Measurements from ENCODE around the gene COL26A1. TPM values are rescaled to one million over a fixed set of nuclear protein-coding genes. Genes with fewer than 3 reads are reported as not detected.
"Not testable (repeated sequence)": the region's sequence is repeated elsewhere in the genome, so short reads cannot be mapped to it uniquely, and the experiment has no call there.

COL26A1 gene
- total RNA-seq, 2 experiments from 2014 or later: not detected

DNA sequence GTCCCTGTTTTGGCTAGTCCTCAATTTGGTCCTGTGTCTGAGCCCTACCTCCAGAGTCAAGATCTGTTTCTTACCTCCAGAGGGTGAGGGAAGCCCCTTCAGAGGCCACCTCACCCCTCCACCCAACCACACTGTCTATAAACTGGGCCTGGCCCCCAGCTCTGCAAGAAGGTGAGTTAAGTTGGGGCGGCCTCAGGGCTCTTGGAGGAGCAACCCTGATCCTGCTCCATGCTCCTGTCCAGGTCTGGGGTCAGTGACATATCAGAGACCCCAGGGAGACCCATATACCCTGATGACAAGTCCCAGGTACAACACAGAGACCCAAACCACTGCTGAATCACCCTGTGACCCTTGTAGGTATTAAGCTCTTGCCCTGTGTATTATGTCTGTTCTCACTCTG lies 196.9 kb downstream of the COL26A1 start:
- no peak for DNase-seq (ENCODE audit: low spot score)
- Histone ChIP-seq H3K9me2 (ENCODE audit: insufficient read depth, low read length) (no peaks in the 10 kb centered on the region), H3K9me3 (ENCODE audit: low read length) (no peaks in the 10 kb centered on the region), H3K27ac (ENCODE audit: low read depth, low read length, poor library complexity, severe bottlenecking) (no peak overlapping the region), H4K20me1 (ENCODE audit: insufficient read depth, low read length) (no peaks in the 10 kb centered on the region), H3K36me3 (ENCODE audit: insufficient read depth, low read length) (no peaks in the 10 kb centered on the region), H3K79me2 (ENCODE audit: insufficient read depth, low read depth, low read length) (no peaks in the 10 kb centered on the region), H3K4me2 (ENCODE audit: low read length) (no peak overlapping the region), H2AFZ (ENCODE audit: low read length) (no peak overlapping the region), H3K4me1 (ENCODE audit: insufficient read depth, low read length, poor library complexity, severe bottlenecking) (no peaks in the 10 kb centered on the region), H3K4me3 (ENCODE audit: low read depth, low read length, poor library complexity, severe bottlenecking) (no peak overlapping the region)
- CTCF ChIA-PET (ENCODE audit: unreplicated experiment): no interaction called here
- no peak for TF ChIP-seq EZH2phosphoT487 (IDR thresholded peaks at IDR 0.05; ENCODE audit: borderline replicate concordance, low read depth, low read length)
- TF ChIP-seq, protein P1, sequence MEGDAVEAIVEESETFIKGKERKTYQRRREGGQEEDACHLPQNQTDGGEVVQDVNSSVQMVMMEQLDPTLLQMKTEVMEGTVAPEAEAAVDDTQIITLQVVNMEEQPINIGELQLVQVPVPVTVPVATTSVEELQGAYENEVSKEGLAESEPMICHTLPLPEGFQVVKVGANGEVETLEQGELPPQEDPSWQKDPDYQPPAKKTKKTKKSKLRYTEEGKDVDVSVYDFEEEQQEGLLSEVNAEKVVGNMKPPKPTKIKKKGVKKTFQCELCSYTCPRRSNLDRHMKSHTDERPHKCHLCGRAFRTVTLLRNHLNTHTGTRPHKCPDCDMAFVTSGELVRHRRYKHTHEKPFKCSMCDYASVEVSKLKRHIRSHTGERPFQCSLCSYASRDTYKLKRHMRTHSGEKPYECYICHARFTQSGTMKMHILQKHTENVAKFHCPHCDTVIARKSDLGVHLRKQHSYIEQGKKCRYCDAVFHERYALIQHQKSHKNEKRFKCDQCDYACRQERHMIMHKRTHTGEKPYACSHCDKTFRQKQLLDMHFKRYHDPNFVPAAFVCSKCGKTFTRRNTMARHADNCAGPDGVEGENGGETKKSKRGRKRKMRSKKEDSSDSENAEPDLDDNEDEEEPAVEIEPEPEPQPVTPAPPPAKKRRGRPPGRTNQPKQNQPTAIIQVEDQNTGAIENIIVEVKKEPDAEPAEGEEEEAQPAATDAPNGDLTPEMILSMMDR (conservative IDR thresholded peaks at IDR 0.05; ENCODE audit: low read length): no peak
- POLR2A ChIA-PET: interaction anchor here (0.6 kb wide), 2 partner anchors 20 to 900 kb away, joined by 3 to 5 read pairs; no protein-coding TSS in a partner anchor
- no TSS peak for BruUV-seq (replicated peaks)
- intact Hi-C loops (cut with micrococcal nuclease; ENCODE audit: unreplicated experiment): no loop called here

DNA sequence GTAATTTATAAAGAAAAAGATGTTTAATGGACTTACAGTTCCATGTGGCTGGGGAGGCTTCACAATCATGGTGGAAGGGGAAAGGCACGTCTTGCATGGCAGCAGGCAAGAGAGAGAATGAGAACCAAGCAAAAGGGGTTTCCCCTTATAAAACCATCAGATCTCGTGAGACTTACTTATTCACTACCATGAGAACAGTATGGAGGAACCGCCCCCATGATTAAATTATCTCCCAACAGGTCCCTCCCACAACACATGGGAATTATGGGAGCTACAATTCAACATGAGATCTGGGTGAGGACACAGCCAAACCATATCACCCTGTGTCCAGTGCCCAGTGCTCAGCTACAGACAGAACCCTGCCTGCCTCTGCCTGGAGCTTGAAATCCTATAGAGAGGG lies 197.3 kb downstream of the COL26A1 start:
- CTCF ChIA-PET (ENCODE audit: unreplicated experiment); H3K4me1 ChIP-seq (ENCODE audit: insufficient read depth, low read length, poor library complexity, severe bottlenecking); H3K4me2 ChIP-seq (ENCODE audit: low read length); H4K20me1 ChIP-seq (ENCODE audit: insufficient read depth, low read length); H3K9me3 ChIP-seq (ENCODE audit: low read length); H3K79me2 ChIP-seq (ENCODE audit: insufficient read depth, low read depth, low read length); BruUV-seq (replicated peaks); H3K4me3 ChIP-seq (ENCODE audit: low read depth, low read length, poor library complexity, severe bottlenecking); H2AFZ ChIP-seq (ENCODE audit: low read length); DNase-seq (ENCODE audit: low spot score); H3K36me3 ChIP-seq (ENCODE audit: insufficient read depth, low read length); H3K9me2 ChIP-seq (ENCODE audit: insufficient read depth, low read length); intact Hi-C loops (cut with micrococcal nuclease; ENCODE audit: unreplicated experiment); H3K27ac ChIP-seq (ENCODE audit: low read depth, low read length, poor library complexity, severe bottlenecking): not testable (repeated sequence)
- POLR2A ChIA-PET: interaction anchor here (0.6 kb wide), 1 partner anchor 900 kb away, joined by 5 read pairs; no protein-coding TSS in a partner anchor

DNA sequence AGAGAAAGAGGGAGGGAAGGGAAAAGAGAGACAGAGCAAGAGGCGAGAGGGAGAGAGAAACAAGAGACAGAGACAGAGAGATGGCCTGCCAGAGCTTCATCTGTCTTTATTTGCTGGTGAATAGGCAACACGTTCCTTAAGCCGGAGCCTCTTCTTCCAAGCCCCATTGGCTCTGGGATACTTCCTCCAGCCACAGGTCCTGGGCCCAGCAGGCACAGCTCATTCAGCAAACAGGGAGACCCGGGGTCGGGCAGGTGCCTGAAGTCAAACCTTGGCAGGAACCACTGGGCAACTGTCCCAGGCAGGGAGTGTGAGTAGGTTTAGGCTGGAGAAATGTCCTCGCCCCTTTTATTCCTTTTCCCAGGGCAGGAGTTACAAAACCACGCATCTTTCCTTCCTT lies 198.2 kb downstream of the COL26A1 start:
- ChIA-PET CTCF (ENCODE audit: unreplicated experiment) (no interaction called here), POLR2A (no interaction called here)
- no peak for DNase-seq (ENCODE audit: low spot score)
- Histone ChIP-seq H3K27ac (ENCODE audit: low read depth, low read length, poor library complexity, severe bottlenecking) (no peak overlapping the region), H3K4me3 (ENCODE audit: low read depth, low read length, poor library complexity, severe bottlenecking) (no peak overlapping the region), H3K9me2 (ENCODE audit: insufficient read depth, low read length) (no peaks in the 10 kb centered on the region), H4K20me1 (ENCODE audit: insufficient read depth, low read length) (no peaks in the 10 kb centered on the region), H3K36me3 (ENCODE audit: insufficient read depth, low read length) (no peaks in the 10 kb centered on the region), H3K79me2 (ENCODE audit: insufficient read depth, low read depth, low read length) (no peaks in the 10 kb centered on the region), H3K4me2 (ENCODE audit: low read length) (no peak overlapping the region), H2AFZ (ENCODE audit: low read length) (no peak overlapping the region), H3K4me1 (ENCODE audit: insufficient read depth, low read length, poor library complexity, severe bottlenecking) (no peaks in the 10 kb centered on the region), H3K9me3 (ENCODE audit: low read length) (no peaks in the 10 kb centered on the region)
- no TSS peak for BruUV-seq (replicated peaks)
- TF ChIP-seq, protein P1 (conservative IDR thresholded peaks at IDR 0.05; ENCODE audit: low read length): no peak
- TF ChIP-seq EZH2phosphoT487 (IDR thresholded peaks at IDR 0.05; ENCODE audit: borderline replicate concordance, low read depth, low read length): no peak
- intact Hi-C loops (cut with micrococcal nuclease; ENCODE audit: unreplicated experiment): no loop called here

DNA sequence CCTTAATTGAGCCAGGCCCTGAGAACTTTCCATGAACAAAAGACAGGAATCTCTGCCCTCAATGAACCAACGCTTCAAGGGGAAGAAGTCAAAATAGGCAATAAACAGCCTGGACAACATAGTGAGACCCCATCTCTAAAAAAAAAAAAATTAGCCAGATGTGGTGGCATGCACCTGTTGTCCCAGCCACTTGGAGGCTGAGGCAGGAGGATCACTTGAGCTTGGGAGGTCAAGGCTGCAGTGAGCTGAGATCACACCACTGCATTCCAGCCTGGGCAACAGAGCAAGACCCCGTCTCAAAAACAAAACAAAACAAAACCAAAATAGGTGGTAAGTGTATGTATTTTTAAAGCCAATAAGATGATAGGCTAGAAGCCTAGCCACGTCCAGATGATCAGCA lies 198.6 kb downstream of the COL26A1 start:
- H3K9me3 ChIP-seq (ENCODE audit: low read length); POLR2A ChIA-PET; H3K79me2 ChIP-seq (ENCODE audit: insufficient read depth, low read depth, low read length); H3K27ac ChIP-seq (ENCODE audit: low read depth, low read length, poor library complexity, severe bottlenecking); DNase-seq (ENCODE audit: low spot score); H3K4me3 ChIP-seq (ENCODE audit: low read depth, low read length, poor library complexity, severe bottlenecking); H2AFZ ChIP-seq (ENCODE audit: low read length); H3K36me3 ChIP-seq (ENCODE audit: insufficient read depth, low read length); BruUV-seq (replicated peaks); H3K4me2 ChIP-seq (ENCODE audit: low read length); H3K9me2 ChIP-seq (ENCODE audit: insufficient read depth, low read length); H4K20me1 ChIP-seq (ENCODE audit: insufficient read depth, low read length); intact Hi-C loops (cut with micrococcal nuclease; ENCODE audit: unreplicated experiment); H3K4me1 ChIP-seq (ENCODE audit: insufficient read depth, low read length, poor library complexity, severe bottlenecking): not testable (repeated sequence)
- CTCF ChIA-PET (ENCODE audit: unreplicated experiment): interaction anchor here (0.6 kb wide), 1 partner anchor 289 kb away, joined by 3 read pairs; no protein-coding TSS in a partner anchor

All from OCI-LY7 (cell line).